ENCODE data around the gene SNX5. TPM values are rescaled to one million over a fixed set of nuclear protein-coding genes. Genes with fewer than 3 reads are reported as not detected.

Gene SNX5
- total and polyA plus RNA-seq, 2 donors (not counting 1 experiment from before 2014, with no cell fraction given), result 97.8 to 128 TPM

GRCh38 chr20:17969884-17970409 lies 1.4 kb upstream of the SNX5 start:
- peak overlapping the region; percentile 96 to 97 for H3K27ac ChIP-seq (ENCODE audit: low read length in 2 of 2)
- H3K9ac ChIP-seq (ENCODE audit: low read length), result peak overlapping the region; percentile 93
- peak; percentile 84 for DNase-seq
- H3K79me2 ChIP-seq (ENCODE audit: control insufficient read depth, insufficient read depth, low read length), result peaks cover 85% of the 10 kb centered on the region
- H3K4me3 ChIP-seq (ENCODE audit: control extremely low read depth in 1 of 5, extremely low read depth in 1 of 5, insufficient read depth in 1 of 5, low read depth in 2 of 5, low read length in 4 of 5), result peak overlapping the region; percentile 76 to 99 (median 97)
- WGBS (ENCODE audit: insufficient coverage), result 0% methylated on average over 6 of the region's 9 CpGs
- no peaks in the 10 kb centered on the region for H3K27me3 ChIP-seq (replicated peaks in 1 of 4; ENCODE audit: control extremely low read depth in 1 of 4, control insufficient read depth in 3 of 4, insufficient read depth in 4 of 4, low read length in 3 of 4)
- Mint-ChIP-seq H3K4me3 (peak overlapping the region; percentile 96), H3K9me3 (ENCODE audit: insufficient read depth) (no peaks in the 10 kb centered on the region), H3K27ac (peak overlapping the region; percentile 98), H3K27me3 (no peaks in the 10 kb centered on the region), H3K4me1 (peaks cover 73% of the 10 kb centered on the region)
- peak overlapping the region; percentile 90 for H2AFZ ChIP-seq (ENCODE audit: insufficient read depth, low read depth, low read length, poor library complexity, severe bottlenecking)
- TF ChIP-seq CTCF (IDR thresholded peaks at IDR 0.05) (no peak), EZH2 (IDR thresholded peaks at IDR 0.05; ENCODE audit: borderline replicate concordance, insufficient read depth, low read depth, low read length, poor library complexity, severe bottlenecking) (no peak)
- intact Hi-C loops (cut with micrococcal nuclease), result loop anchor here (1.0 to 10.0 kb wide), 12 partner anchors 26 to 1947 kb away; partner anchors contain the start of genes DZANK1, KAT14, PET117 and POLR3F
- no peaks in the 10 kb centered on the region for H3K9me3 ChIP-seq (ENCODE audit: control extremely low read depth in 1 of 3, control insufficient read depth in 2 of 3, insufficient read depth in 1 of 3, low read length in 2 of 3)
- POLR2A ChIA-PET, result interaction anchor here (0.6 to 2.4 kb wide), 4 partner anchors 27 to 538 kb away, joined by 3 to 8 read pairs (median 6); partner anchors contain the start of genes RRBP1 and SEC23B
- no peak for ATAC-seq (ENCODE audit: low read depth)
- H3K4me1 ChIP-seq (ENCODE audit: control insufficient read depth in 2 of 2, insufficient read depth in 2 of 2, low read length in 2 of 2), result peaks cover 53 to 55% of the 10 kb centered on the region in 2 donors
- peaks cover under 1% of the 10 kb centered on the region for H4K20me1 ChIP-seq (ENCODE audit: control insufficient read depth, insufficient read depth, low read length, poor library complexity, severe bottlenecking)
- peaks cover 0 to 9% of the 10 kb centered on the region in 2 experiments for H3K36me3 ChIP-seq (replicated peaks in 1 of 2; ENCODE audit: control extremely low read depth in 1 of 2, control insufficient read depth in 1 of 2, extremely low read depth in 1 of 2, insufficient read depth in 2 of 2, low read length in 1 of 2)
- CTCF ChIA-PET, result interaction anchor here (0.8 to 7.5 kb wide), 4 partner anchors 13 to 465 kb away, joined by 3 to 54 read pairs (median 38); partner anchors contain the start of gene RRBP1
- peak overlapping the region; percentile 80 for H3K4me2 ChIP-seq (replicated peaks; ENCODE audit: low read depth, low read length, poor library complexity, severe bottlenecking)
